K562 treated with DMSO at 1 percent for 12 hours (cell line): Measurements from ENCODE around the gene ATP6V0D1. TPM values are rescaled to one million over a fixed set of nuclear protein-coding genes. Genes with fewer than 3 reads are reported as not detected.

Experiments used
- total RNA-seq: library from RNA; unstranded; fragments of 300-600 nt; gene quantifications from 2 replicates; pipeline ENCODE4 v1.2.3, GENCODE V29; 2022; ENCODE audit not compliant: insufficient read depth

ATP6V0D1 gene
- 189 and 193 TPM in 2 replicates for total RNA-seq

DNA sequence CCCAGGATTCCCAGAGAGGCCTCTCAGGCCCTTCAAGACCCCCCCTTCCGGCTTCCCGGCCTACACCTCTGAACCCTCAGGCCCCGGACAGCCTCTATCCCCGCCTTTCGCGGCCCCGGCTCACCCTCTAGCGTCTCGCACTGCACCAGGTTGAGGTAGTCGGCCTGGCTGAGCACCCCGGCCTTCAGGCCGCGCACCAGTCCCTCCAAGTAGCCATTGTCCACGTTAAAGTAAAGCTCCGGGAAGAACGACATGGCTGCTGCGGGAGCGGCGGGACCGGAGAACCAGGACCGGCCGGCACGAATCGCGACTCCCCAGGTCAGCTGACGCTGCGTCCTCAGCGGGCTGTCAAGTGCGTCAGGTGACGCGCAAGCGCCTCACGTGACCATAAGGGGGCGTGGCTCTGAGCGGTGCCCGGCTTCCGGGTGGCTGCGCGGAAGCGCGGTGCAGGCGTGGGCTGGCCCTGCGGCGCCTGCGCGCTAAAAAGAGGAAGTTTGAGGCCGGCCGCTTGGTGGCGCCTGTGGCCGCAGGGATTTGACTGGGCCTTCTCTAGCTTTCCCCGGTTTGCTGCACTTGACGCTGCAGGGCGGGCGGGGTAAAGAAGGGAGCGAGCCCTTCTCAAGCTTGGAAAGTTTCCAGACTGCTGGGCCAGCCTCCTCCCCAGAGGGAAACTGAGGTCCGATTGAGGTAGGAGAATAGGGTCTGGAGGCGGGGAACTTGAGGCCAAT is at the start of gene ATP6V0D1:
Gene ATP6V0D1, minus strand, starts transcription at position 325 of the 728 bp plus-strand sequence. Its CDS starts 71 bp downstream, at position 254.

DNA sequence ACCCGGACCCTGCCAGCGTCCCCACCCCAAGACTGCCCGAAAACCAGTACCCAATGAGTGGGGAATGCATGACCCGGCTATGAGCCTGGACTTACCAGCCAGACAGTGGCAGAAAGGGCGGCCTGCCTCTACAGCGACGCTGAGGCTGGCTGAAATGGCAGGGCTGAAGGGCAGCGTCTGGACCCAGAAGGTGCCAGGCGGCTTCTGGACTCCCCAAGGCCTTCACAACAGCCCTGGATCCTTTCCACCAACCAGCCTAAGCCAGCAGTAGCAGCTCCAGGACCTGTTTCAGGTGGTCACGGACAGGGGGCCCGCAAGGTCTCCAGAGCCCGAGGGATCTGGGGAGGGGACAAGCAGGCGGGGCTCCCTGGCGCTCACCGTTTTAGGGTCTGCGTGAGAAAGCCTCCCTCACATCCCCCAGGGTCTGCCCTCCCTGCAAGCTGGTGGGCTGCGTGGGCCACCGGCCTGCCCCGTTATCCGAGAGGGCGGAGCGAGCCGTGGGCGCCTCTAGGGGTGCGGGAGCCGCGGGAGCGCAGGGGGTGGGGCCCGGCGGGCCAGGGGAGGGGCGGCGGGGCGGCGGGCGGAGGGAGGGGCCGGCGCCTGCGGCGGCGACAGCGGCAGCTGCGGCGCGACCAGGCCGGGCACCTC is 47.4 kb upstream of the ATP6V0D1 start, which contains the start of gene RIPOR1:
Gene RIPOR1, plus strand, starts transcription at position 608 of the 648 bp plus-strand sequence. CDS start 9,618 bp downstream, outside the sequence.

DNA sequence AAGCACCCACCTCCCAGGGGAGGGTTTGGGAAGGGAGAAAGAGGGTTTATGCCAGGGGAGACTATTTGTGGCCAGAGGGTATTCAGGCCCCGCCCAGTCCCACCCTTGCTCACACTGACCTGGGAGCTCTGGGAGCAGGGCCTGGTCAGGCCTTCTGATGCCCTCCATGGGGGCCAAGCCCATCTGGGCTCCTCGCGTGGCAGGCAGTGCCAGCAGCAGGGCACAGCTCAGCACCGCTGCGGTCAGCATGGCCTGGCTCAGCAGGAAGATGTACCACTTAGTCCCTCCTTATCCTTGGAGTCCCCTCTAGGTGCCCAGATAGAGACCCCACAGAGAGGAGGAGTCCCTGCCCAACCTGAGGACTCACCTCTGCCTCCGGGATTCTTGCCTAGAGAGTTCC is 2.2 kb upstream of the ATP6V0D1 start, which contains the start of gene AGRP:
Gene AGRP, minus strand, starts transcription at position 398 of the 400 bp plus-strand sequence. Its CDS starts 149 bp downstream, at position 249.

DNA sequence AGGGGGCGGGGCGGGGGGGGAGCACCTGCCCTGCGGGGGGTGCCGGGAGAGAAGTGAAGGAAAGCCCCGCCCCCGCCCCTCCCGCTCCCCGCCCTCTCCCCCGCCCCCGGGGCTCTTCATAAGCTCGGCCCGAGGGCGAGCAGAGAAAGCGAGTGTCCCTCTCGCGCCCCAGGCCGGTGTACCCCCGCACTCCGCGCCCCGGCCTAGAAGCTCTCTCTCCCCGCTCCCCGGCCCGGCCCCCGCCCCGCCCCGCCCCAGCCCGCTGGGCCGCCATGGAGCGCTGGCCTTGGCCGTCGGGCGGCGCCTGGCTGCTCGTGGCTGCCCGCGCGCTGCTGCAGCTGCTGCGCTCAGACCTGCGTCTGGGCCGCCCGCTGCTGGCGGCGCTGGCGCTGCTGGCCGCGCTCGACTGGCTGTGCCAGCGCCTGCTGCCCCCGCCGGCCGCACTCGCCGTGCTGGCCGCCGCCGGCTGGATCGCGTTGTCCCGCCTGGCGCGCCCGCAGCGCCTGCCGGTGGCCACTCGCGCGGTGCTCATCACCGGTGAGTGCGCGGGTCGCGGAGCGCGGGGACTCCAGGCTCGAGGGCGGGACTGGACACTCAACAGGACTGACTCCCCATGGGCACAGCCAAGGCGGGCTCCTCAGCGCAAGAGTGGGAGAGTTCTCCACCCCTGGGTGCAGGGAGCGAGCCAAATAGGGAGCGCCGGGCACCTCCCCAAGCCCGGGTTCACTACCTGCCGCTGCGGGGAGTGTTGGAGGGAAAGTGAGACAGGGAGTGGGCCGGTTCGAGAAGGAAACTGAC is 49.8 kb downstream of the ATP6V0D1 start, which contains the start of gene HSD11B2:
Gene HSD11B2, plus strand, starts transcription at position 145 of the 798 bp plus-strand sequence. Its CDS starts 128 bp downstream, at position 273.

DNA sequence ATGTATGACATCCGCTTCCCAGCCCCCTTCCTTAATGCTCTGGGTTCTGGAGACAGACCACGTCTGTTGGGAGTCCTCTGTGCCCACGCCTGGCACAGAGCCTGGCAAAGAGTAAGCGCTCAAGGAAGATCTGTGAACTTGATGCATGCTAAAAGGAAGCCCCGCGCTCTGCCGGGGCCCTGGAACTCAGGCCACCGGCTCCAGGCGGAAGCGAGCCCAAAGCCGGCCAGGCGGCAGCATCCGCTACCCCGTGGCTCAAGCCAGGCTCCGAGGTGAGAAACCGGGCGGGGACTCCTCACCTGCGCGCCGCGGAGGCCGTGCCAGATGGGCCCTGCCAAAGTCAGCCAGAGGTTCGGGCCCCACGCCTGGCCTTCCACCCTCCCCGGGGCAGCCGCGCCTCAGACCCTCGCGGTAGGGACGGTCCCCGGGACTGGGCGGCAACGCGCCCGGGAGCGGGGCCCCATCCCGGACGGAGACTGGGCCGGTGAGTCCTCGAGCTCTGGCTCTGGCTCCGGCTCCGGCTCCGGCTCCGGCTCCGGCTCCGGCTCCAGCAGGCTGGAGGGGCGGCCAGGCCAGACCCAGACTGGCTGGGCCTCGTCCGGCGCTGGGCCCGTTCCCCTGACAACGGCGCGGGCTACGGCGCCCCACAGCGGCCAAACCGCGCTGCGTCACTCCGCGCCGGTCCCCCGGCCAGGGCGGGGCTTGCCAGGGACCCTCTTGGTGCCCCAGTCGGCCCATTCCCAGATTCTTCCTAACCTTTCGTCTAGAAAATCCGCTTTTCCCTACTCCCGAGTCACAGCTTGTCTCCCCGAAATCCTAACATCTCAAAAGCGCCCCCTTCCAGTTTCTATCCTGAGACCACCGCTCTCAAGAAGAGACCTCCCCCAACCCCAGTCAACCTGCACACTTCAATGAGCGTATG is 64.8 kb downstream of the ATP6V0D1 start, which contains the start of gene ZDHHC1:
Gene ZDHHC1, minus strand, starts transcription at position 606 of the 922 bp plus-strand sequence. CDS start 8,702 bp downstream, outside the sequence.

DNA sequence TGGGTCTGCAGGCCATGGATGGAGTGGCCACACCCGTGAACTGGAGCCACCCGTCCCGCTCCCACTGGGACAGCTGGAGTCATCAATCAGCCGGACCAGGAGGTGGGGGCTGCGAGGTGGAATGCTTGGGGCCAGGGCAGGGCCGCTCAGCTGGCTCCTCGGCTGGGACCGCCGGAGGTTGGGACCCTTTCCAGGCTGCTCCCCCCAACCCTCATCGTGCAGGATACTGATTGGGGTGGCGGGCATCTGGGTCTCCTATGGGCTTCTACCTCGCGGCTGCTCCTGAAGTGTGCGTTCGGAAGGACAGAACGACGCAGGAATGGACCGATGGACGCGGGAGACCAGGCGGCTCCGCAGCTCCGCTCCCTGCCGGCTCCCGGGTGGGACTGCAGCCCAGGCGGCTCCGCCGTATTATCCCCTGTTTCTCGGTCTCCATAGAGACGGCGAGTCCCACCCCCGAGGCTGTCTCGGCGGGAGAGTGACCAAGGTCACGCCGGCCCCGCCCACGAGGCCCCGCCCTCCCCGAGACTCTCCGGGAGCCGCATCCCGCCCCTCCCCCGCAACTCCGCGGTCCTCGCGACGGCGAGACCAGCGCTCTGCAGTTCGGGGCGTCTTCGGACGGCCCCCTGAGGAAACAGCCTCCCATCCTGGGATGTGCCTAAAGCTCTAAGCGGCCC is 87.7 kb downstream of the ATP6V0D1 start, which contains the start of gene TPPP3:
Gene TPPP3, minus strand, starts transcription at position 388 of the 677 bp plus-strand sequence. CDS start 2,387 bp downstream, outside the sequence.

Other genes starting within 250 kb of the ATP6V0D1 start
- 37.1 and 54.3 TPM in 2 replicates for gene FHOD1, start 233.7 kb downstream of the ATP6V0D1 start, total RNA-seq
- 1.4 and 2.7 TPM in 2 replicates for gene SLC9A5, start 232.2 kb downstream of the ATP6V0D1 start, total RNA-seq
- gene PLEKHG4, start 201.6 kb downstream of the ATP6V0D1 start, total RNA-seq: 12.3 and 19.0 TPM in 2 replicates
- gene KCTD19, start 154.4 kb downstream of the ATP6V0D1 start, total RNA-seq: 0.19 TPM in 1 of 2 replicates, not detected in the other
- 1.3 TPM in 1 of 2 replicates, not detected in the other for gene LRRC36, start 154.3 kb downstream of the ATP6V0D1 start, total RNA-seq
- gene TPPP3, start 87.7 kb downstream of the ATP6V0D1 start, total RNA-seq: not detected in 2 replicates
- gene ZDHHC1, start 64.7 kb downstream of the ATP6V0D1 start, total RNA-seq: not detected in 2 replicates
- gene HSD11B2, start 50.0 kb downstream of the ATP6V0D1 start, total RNA-seq: 0.35 TPM in 1 of 2 replicates, not detected in the other
- gene AGRP, start 2.4 kb upstream of the ATP6V0D1 start, total RNA-seq: not detected in 2 replicates
- gene RIPOR1, start 47.7 kb upstream of the ATP6V0D1 start, total RNA-seq: 4.9 and 17.8 TPM in 2 replicates
- 17.9 and 46.1 TPM in 2 replicates for gene CTCF, start 81.4 kb upstream of the ATP6V0D1 start, total RNA-seq
- 0.36 and 2.1 TPM in 2 replicates for gene CARMIL2, start 164.0 kb upstream of the ATP6V0D1 start, total RNA-seq
- 43.3 and 43.7 TPM in 2 replicates for gene ACD, start 179.1 kb upstream of the ATP6V0D1 start, total RNA-seq
- gene PARD6A, start 179.8 kb upstream of the ATP6V0D1 start, total RNA-seq: 2.0 and 2.6 TPM in 2 replicates
- 11.1 and 13.9 TPM in 2 replicates for gene ENKD1, start 185.6 kb upstream of the ATP6V0D1 start, total RNA-seq
- 0.63 and 1.4 TPM in 2 replicates for gene C16orf86, start 185.7 kb upstream of the ATP6V0D1 start, total RNA-seq
- 12.6 and 16.6 TPM in 2 replicates for gene GFOD2, start 238.2 kb upstream of the ATP6V0D1 start, total RNA-seq